Uterus (tissue), 2 donors: Measurements from ENCODE around the gene EXOC4.

Source experiments
- CTCF ChIP-seq, 4 experiments: fragments of 200-600 bp in 2 of 4; fragments of 450-650 bp in 2 of 4; sonication (generic) in 2 of 4; IDR thresholded peaks; one replicate each; pipeline ENCODE4 v1.5.1; 2016 to 2019; ENCODE audit warnings: antibody characterized with exemption in 4 of 4, mild to moderate bottlenecking in 2 of 4, moderate library complexity in 1 of 4
- POLR2A ChIP-seq, 2 donors: fragments of 450-650 bp; IDR thresholded peaks; one replicate each; pipeline ENCODE4 v1.6.1; 2016; ENCODE audit warnings: antibody characterized with exemption in 2 of 2, mild to moderate bottlenecking in 1 of 2, moderate library complexity in 1 of 2

- TF ChIP-seq CTCF (IDR thresholded peaks at IDR 0.05): no peak
- no peak for TF ChIP-seq POLR2A (IDR thresholded peaks at IDR 0.05)
Observed at GRCh38 chr7:133940368-133940767, 687.5 kb downstream of the EXOC4 start.
